Bronchial epithelial cell (primary cell): Measurements from ENCODE around the gene BLOC1S1. TPM values are rescaled to one million over a fixed set of nuclear protein-coding genes. Genes with fewer than 3 reads are reported as not detected.

Source experiments
- DNase-seq: peaks from one replicate; pipeline ENCODE4 v3.0.0-alpha.2; 2010; ENCODE audit warnings: low read depth
- FAIRE-seq: peaks from 2 replicates; lab custom pipeline; 2011; peaks lifted over from hg19 to GRCh38; lab: Jason Lieb, UNC
- H3K27me3 ChIP-seq: 2 replicates; pipeline ENCODE4 v1.5.1; 2011; ENCODE audit warnings: low read length; ENCODE audit not compliant: control insufficient read depth, insufficient read depth
- H3K36me3 ChIP-seq: 2 replicates; pipeline ENCODE4 v1.5.1; 2011; ENCODE audit warnings: low read length; ENCODE audit not compliant: control insufficient read depth, insufficient read depth
- H3K4me3 ChIP-seq: 2 replicates; pipeline ENCODE4 v1.5.1; 2011; ENCODE audit warnings: mild to moderate bottlenecking, low read depth, low read length, control low read depth
- total RNA-seq: library from RNA; depleted of rRNA; stranded (reverse); fragments of >200 nt; gene quantifications from 2 replicates; pipeline ENCODE4 v1.2.1, GENCODE V29; 2014
- TF ChIP-seq, protein P1 (sequence below): IDR thresholded peaks from 2 replicates; pipeline ENCODE4 v1.5.1; 2011; ENCODE audit warnings: mild to moderate bottlenecking, moderate library complexity, low read length, control low read depth, inconsistent platforms; ENCODE audit not compliant: insufficient read depth, severe bottlenecking

Gene BLOC1S1
- total RNA-seq, 1 donor from 2014 or later, result 64.5 TPM

- no peak overlapping the region for H3K4me3 ChIP-seq
- H3K27me3 ChIP-seq, result no peaks in the 10 kb centered on the region
- DNase-seq (peak; percentile 35), FAIRE-seq (peak; percentile 32)
- TF ChIP-seq, protein P1, sequence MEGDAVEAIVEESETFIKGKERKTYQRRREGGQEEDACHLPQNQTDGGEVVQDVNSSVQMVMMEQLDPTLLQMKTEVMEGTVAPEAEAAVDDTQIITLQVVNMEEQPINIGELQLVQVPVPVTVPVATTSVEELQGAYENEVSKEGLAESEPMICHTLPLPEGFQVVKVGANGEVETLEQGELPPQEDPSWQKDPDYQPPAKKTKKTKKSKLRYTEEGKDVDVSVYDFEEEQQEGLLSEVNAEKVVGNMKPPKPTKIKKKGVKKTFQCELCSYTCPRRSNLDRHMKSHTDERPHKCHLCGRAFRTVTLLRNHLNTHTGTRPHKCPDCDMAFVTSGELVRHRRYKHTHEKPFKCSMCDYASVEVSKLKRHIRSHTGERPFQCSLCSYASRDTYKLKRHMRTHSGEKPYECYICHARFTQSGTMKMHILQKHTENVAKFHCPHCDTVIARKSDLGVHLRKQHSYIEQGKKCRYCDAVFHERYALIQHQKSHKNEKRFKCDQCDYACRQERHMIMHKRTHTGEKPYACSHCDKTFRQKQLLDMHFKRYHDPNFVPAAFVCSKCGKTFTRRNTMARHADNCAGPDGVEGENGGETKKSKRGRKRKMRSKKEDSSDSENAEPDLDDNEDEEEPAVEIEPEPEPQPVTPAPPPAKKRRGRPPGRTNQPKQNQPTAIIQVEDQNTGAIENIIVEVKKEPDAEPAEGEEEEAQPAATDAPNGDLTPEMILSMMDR, result no peak
- H3K36me3 ChIP-seq, result no peaks in the 10 kb centered on the region
Observed at GRCh38 chr12:55700255-55701018, 15.4 kb upstream of the BLOC1S1 start.

DNA sequence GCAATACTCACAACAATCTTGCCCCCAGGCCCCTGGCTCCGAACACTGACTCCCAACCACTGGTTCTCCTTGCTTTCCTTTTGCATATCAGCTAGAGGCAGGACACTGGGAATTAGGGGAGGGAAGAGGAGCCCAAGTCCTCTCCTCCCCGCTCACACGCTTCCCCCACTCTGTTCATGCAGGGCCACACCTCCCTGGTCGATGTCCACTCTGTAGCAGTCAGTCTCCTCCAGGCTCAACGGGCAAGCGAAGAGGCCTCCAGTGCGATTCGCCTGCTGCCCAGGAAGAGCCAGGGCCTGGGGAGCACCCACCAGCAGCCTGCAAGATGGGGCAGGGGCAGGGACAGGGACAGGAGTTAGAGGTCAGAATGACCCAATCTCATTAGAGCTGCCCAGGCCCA, 13.0 kb upstream of the BLOC1S1 start:
- H3K4me3 ChIP-seq, result no peak overlapping the region
- no peak for FAIRE-seq
- TF ChIP-seq, protein P1, result no peak
- no peaks in the 10 kb centered on the region for H3K36me3 ChIP-seq
- no peak for DNase-seq
- H3K27me3 ChIP-seq, result peaks cover 15% of the 10 kb centered on the region

GRCh38 chr12:55703288-55703687, 12.6 kb upstream of the BLOC1S1 start:
- TF ChIP-seq, protein P1, result no peak
- FAIRE-seq (no peak), DNase-seq (no peak)
- Histone ChIP-seq H3K27me3 (peaks cover 18% of the 10 kb centered on the region), H3K4me3 (no peak overlapping the region), H3K36me3 (no peaks in the 10 kb centered on the region)

GRCh38 chr12:55703901-55704761, 11.7 kb upstream of the BLOC1S1 start:
- no peaks in the 10 kb centered on the region for H3K36me3 ChIP-seq
- DNase-seq, result no peak
- TF ChIP-seq, protein P1, result no peak
- peaks cover 26% of the 10 kb centered on the region for H3K27me3 ChIP-seq
- no peak for FAIRE-seq
- no peak overlapping the region for H3K4me3 ChIP-seq

GRCh38 chr12:55704824-55705718, 10.8 kb upstream of the BLOC1S1 start:
- Histone ChIP-seq H3K27me3 (peaks cover 29% of the 10 kb centered on the region), H3K36me3 (no peaks in the 10 kb centered on the region), H3K4me3 (no peak overlapping the region)
- no peak for FAIRE-seq
- TF ChIP-seq, protein P1, result no peak
- DNase-seq, result no peak
